GM19438 (cell line): ENCODE results near the gene GABBR2.

Experiments
- ATAC-seq: cut with Tn5 transposase; IDR thresholded peaks from one replicate; pipeline ENCODE4 v1.9.1; 2021; ENCODE audit warnings: low read depth; ENCODE audit not compliant: unreplicated experiment

The GABBR2 gene

GRCh38 chr9:98254228-98255060, 454.3 kb downstream of the GABBR2 start:
- ATAC-seq: no peak

GRCh38 chr9:98253565-98253964, 455.2 kb downstream of the GABBR2 start:
- ATAC-seq: no peak

- ATAC-seq: no peak
Measured at GRCh38 chr9:98251551-98251950, 457.2 kb downstream of the GABBR2 start.

- no peak for ATAC-seq
Measured at GRCh38 chr9:98249771-98250170, 459.0 kb downstream of the GABBR2 start.

GRCh38 chr9:98248737-98249474, 459.8 kb downstream of the GABBR2 start:
- no peak for ATAC-seq

- no peak for ATAC-seq
Measured at GRCh38 chr9:98247831-98248657, 460.7 kb downstream of the GABBR2 start.

DNA sequence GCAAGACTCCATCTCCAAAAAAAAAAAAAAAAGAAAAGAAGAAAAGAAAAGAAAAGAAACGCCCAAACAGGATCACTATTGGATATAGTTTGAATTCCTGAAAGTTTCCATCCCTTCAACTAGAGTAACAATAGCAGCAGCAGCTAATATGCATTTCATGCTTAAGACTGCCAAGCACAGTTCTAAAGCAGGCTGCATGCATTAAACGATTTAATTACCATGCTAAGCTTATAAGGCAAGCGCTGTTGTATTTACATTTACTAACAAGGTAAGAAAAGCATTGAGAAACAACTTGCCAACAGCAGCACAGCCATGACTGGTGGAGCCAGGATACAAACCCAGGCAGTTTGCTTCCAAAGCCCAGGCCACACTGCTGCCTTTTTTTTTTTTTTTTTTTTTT, 466.3 kb downstream of the GABBR2 start:
- no peak for ATAC-seq

GRCh38 chr9:98241357-98242300, 467.1 kb downstream of the GABBR2 start:
- ATAC-seq: no peak

GRCh38 chr9:98240475-98240874, 468.3 kb downstream of the GABBR2 start:
- no peak for ATAC-seq
